Aorta (tissue), 5 donors: Measurements from ENCODE around the gene TFF1. TPM values are rescaled to one million over a fixed set of nuclear protein-coding genes. Genes with fewer than 3 reads are reported as not detected.

Experiments used
- ATAC-seq: fragments of 200-7000 bp; cut with Tn5 transposase; one replicate; pipeline ENCODE4 v1.9.1; 2022; ENCODE audit warnings: moderate library complexity; ENCODE audit not compliant: low FRiP score
- DNase-seq, 2 donors: peaks; one replicate each; pipeline ENCODE4 v3.0.0-alpha.2; 2020
- H3K27ac ChIP-seq, 2 donors: one replicate each; pipeline ENCODE4 v1.5.1; 2013; ENCODE audit warnings: low read length in 2 of 2, mild to moderate bottlenecking in 2 of 2, moderate library complexity in 2 of 2, control low read depth in 1 of 2, inconsistent platforms in 1 of 2, low read depth in 1 of 2
- H3K27me3 ChIP-seq, 2 donors: one replicate each; pipeline ENCODE4 v1.6.1; 2013; ENCODE audit warnings: control low read depth in 1 of 2, low read length in 1 of 2, mild to moderate bottlenecking in 1 of 2, moderate library complexity in 1 of 2; ENCODE audit not compliant: insufficient read depth in 2 of 2, control insufficient read depth in 1 of 2
- H3K36me3 ChIP-seq, 2 donors: one replicate each; pipeline ENCODE4 v1.6.1; 2013; ENCODE audit warnings: control low read depth in 1 of 2, low read length in 1 of 2, mild to moderate bottlenecking in 1 of 2; ENCODE audit not compliant: insufficient read depth in 2 of 2, control insufficient read depth in 1 of 2
- H3K4me1 ChIP-seq, 2 donors: one replicate each; pipeline ENCODE4 v1.6.1; 2013; ENCODE audit warnings: low read length in 2 of 2, control low read depth in 1 of 2, mild to moderate bottlenecking in 1 of 2, moderate library complexity in 1 of 2; ENCODE audit not compliant: insufficient read depth in 2 of 2, control insufficient read depth in 1 of 2
- H3K4me3 ChIP-seq, 2 donors: one replicate each; pipeline ENCODE4 v1.5.1; 2013; ENCODE audit warnings: low read length in 2 of 2, control low read depth in 1 of 2, mild to moderate bottlenecking in 1 of 2
- H3K9me3 ChIP-seq: one replicate; pipeline ENCODE4 v1.6.1; 2013; ENCODE audit warnings: mild to moderate bottlenecking, low read length; ENCODE audit not compliant: control insufficient read depth
- WGBS, 2 donors: extraction: QIAGEN DNeasy Blood & Tissue Kit; methylation state at CpG; one replicate each; pipeline ENCODE4 v1.1.7; 2013; 5-methylcytosine and 5-hydroxymethylcytosine counted together
- intact Hi-C, 2 donors: fragments of 100-400 bp; cut with DNase I; formaldehyde crosslinking; loops; one replicate each; pipeline versions ENCODE4 v1.14.2 to v1.15.0; 2022
- polyA plus RNA-seq, 2 donors: library from polyadenylated mRNA; stranded (reverse); fragments of 200-250 nt; gene quantifications; one replicate each; pipeline ENCODE4 v1.2.3, GENCODE V29; 2013
- total RNA-seq, 2 donors: library from RNA; stranded (reverse); fragmentation: NEBNext Ultra II Directional; extraction: Animal tissue kit (Norgen Biotek cat#: 25700); gene quantifications; one replicate each; pipeline ENCODE4 v1.2.1, GENCODE V29; 2021
- donor health status: healthy with polysubstance abuse.
- donor health status: Bipolar disorder and iron deficiency.
- donor health status: DM: no; HTN: no; CAD: no.
- donor health status: DM: no; HTN: no; CAD: no.
- donor health status: DM: yes; HTN: yes; CAD: no.

TFF1 gene
- total and polyA plus RNA-seq, 4 donors: 7.6 to 32.4 TPM; not detected in 2

GRCh38 chr21:42317826-42318746 lies 48.2 kb downstream of the TFF1 start:
- intact Hi-C loops: no loop called here
- DNase-seq: no peak
- no peak overlapping the region for H3K4me3 ChIP-seq
- H3K4me1 ChIP-seq: no peaks in the 10 kb centered on the region
- H3K27me3 ChIP-seq: no peaks in the 10 kb centered on the region
- ATAC-seq: no peak
- 69 to 76% methylated on average over 20 of the region's 20 CpGs for WGBS, 2 donors
- no peaks in the 10 kb centered on the region for H3K36me3 ChIP-seq
- H3K27ac ChIP-seq: no peak overlapping the region
- no peaks in the 10 kb centered on the region for H3K9me3 ChIP-seq

GRCh38 chr21:42317341-42317741 lies 49.0 kb downstream of the TFF1 start:
- H3K27me3 ChIP-seq: no peaks in the 10 kb centered on the region
- no peak overlapping the region for H3K27ac ChIP-seq
- no peaks in the 10 kb centered on the region for H3K4me1 ChIP-seq
- intact Hi-C loops: no loop called here
- no peaks in the 10 kb centered on the region for H3K9me3 ChIP-seq
- DNase-seq (no peak), ATAC-seq (no peak)
- 62 to 71% methylated on average over 8 of the region's 8 CpGs for WGBS, 2 donors
- no peak overlapping the region for H3K4me3 ChIP-seq
- H3K36me3 ChIP-seq: no peaks in the 10 kb centered on the region

GRCh38 chr21:42316891-42317290 lies 49.4 kb downstream of the TFF1 start:
- intact Hi-C loops: no loop called here
- H3K27me3 ChIP-seq: no peaks in the 10 kb centered on the region
- 82 to 90% methylated on average over 16 of the region's 16 CpGs for WGBS, 2 donors
- DNase-seq (no peak), ATAC-seq (no peak)
- H3K4me1 ChIP-seq: no peaks in the 10 kb centered on the region
- H3K27ac ChIP-seq: no peak overlapping the region
- H3K9me3 ChIP-seq: no peaks in the 10 kb centered on the region
- H3K36me3 ChIP-seq: no peaks in the 10 kb centered on the region
- no peak overlapping the region for H3K4me3 ChIP-seq

GRCh38 chr21:42315296-42315891 lies 50.9 kb downstream of the TFF1 start, which contains the start of gene TFF3:
TFF3 (minus strand) TSS chr21:42315409; CDS start chr21:42315374, 35 bp downstream.
- Histone ChIP-seq H3K4me1 (no peaks in the 10 kb centered on the region), H3K27me3 (no peaks in the 10 kb centered on the region), H3K4me3 (no peak within 1 kb of the TSS), H3K9me3 (no peaks in the 10 kb centered on the region), H3K36me3 (no peaks in the 10 kb centered on the region), H3K27ac (no peak within 1 kb of the TSS)
- intact Hi-C loops: no loop called here
- DNase-seq: no peak
- ATAC-seq: no peak
- WGBS, 2 donors: 57 to 73% methylated on average over 15 of the region's 15 CpGs

GRCh38 chr21:42314616-42315295 lies 51.6 kb downstream of the TFF1 start:
- Histone ChIP-seq H3K27me3 (no peaks in the 10 kb centered on the region), H3K4me1 (no peaks in the 10 kb centered on the region), H3K27ac (no peak overlapping the region), H3K36me3 (no peaks in the 10 kb centered on the region), H3K9me3 (no peaks in the 10 kb centered on the region), H3K4me3 (no peak overlapping the region)
- DNase-seq: no peak
- intact Hi-C loops: no loop called here
- no peak for ATAC-seq
- 86 to 87% methylated on average over 6 of the region's 6 CpGs for WGBS, 2 donors

- WGBS, 2 donors: 17 to 21% methylated on average over 13 of the region's 13 CpGs
- DNase-seq (no peak), ATAC-seq (no peak)
- no peaks in the 10 kb centered on the region for H3K27me3 ChIP-seq
- H3K4me3 ChIP-seq: no peak overlapping the region
- H3K27ac ChIP-seq: no peak overlapping the region
- no peaks in the 10 kb centered on the region for H3K4me1 ChIP-seq
- intact Hi-C loops: no loop called here
- no peaks in the 10 kb centered on the region for H3K9me3 ChIP-seq
- no peaks in the 10 kb centered on the region for H3K36me3 ChIP-seq
Observed at GRCh38 chr21:42313501-42313969, 52.8 kb downstream of the TFF1 start.

GRCh38 chr21:42312626-42313104 lies 53.7 kb downstream of the TFF1 start:
- WGBS, 2 donors: 85 to 86% methylated on average over 16 of the region's 16 CpGs
- Histone ChIP-seq H3K9me3 (no peaks in the 10 kb centered on the region), H3K27me3 (no peaks in the 10 kb centered on the region), H3K27ac (no peak overlapping the region), H3K4me3 (no peak overlapping the region), H3K36me3 (no peaks in the 10 kb centered on the region), H3K4me1 (no peaks in the 10 kb centered on the region)
- intact Hi-C loops: no loop called here
- ATAC-seq (no peak), DNase-seq (no peak)
